ENCODE measurements around the gene FAM241B.

Gene FAM241B

DNA sequence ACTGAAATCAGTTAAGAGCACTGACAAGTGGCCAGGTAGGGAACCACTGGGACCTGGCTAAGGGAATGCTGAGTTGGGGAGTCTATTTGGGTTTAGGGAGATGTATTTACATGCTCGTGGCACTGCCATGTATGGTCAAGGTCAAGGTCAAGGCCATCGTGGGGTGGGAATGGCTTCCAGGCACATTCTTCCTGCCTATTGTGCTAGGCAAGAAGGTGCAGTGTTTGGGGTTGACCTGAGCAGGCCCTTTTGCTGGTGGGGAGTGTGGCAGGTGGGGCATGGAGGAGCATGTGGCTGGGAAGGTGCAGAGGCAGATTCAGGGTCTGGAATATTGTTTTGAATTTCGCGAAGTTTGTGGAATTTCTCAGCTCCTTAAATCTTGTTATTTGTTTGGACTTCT lies 17.8 kb downstream of the FAM241B start:
- no peak for DNase-seq (ENCODE audit: low spot score)

DNA sequence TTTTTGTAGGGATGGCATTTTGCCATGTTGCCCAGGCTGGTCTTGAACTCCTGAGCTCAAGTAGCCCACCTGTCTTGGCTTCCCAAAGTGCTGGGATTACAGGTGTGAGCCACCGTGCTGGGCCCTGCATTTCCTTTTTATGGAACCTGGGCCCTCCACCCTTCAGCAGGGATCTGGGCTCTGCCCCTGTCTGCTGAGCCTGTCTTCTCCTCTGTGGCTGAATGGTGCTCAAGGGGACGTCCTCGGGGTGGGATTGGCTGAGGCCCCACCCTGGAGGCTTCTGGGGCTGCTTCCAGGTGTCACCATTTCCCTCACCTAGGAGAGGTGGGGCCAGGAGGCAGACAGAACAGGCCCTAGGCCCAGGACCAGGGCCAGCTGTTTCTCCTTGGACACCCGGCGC lies 18.4 kb downstream of the FAM241B start:
- no peak for DNase-seq (ENCODE audit: low spot score)

DNA sequence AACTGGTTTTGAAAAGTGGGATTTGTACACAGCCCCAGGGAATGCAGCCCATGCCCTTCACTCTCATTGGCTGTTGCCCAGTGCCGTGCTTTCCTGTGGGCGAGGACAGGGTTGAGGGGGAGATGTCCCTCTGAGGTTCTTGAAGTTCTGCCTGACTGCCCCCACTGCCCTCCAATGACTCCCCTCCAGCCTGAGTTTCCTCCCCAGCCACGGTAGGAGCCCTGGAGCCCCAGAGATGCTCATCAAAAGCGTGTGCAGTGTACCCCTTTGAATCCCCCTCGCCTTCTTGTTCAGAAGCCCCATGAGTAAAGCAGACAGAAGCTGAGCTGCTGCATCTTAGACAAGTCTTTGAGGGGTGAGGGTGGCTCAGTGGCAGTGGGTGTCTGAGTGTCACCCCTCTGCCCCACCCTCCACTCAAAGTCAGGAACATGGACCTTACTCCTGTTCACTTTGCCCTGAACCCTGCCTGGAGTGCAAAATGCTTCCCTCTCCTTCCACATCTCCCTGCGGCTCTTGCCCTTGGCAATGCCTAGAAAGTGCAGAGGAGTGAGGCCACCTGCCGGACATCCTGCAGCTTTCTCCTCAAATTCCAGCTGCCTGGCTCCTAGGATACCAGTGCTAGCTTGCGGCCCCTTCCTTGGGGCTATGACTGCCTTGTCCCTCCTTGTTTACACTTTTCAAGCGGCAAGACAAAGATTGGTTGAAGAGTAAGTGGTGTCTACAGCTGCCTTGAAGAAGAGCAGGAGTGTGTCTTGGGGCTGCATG lies 19.9 kb downstream of the FAM241B start:
- DNase-seq (ENCODE audit: low spot score) = peak; percentile 37

DNA sequence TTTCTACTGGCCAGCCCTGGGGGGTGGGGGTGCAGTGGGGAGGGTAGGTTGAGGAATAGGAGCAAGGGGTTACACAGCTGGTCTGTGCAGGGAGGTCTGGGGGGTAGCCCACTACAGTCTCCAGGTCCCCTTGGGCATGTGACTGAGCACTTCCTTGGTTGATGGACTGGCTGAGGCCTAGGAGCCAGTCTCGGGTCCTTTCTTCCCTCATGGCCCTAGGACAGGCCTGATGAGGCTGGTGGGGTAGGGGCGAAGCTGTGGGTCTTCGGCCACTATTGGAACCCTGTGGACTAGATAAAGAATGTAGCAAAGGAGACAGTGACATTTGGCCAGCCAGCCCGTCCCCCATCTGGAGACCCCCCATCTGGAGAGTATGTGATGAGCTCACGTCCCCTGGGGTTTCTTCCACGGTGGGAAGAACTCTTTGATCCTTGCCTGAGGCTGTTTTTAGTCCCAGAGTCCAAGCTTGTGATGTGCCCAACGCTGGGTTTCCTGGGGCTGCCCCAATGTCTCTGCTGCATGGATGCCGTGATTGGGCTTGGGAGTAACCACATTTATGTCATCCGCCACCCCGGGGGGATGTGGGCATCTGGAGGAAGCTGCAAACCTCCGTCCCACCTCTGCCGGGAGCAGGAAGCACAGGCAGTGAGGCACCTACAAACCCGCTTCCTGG lies 20.7 kb downstream of the FAM241B start:
- DNase-seq (ENCODE audit: low spot score) = no peak

DNA sequence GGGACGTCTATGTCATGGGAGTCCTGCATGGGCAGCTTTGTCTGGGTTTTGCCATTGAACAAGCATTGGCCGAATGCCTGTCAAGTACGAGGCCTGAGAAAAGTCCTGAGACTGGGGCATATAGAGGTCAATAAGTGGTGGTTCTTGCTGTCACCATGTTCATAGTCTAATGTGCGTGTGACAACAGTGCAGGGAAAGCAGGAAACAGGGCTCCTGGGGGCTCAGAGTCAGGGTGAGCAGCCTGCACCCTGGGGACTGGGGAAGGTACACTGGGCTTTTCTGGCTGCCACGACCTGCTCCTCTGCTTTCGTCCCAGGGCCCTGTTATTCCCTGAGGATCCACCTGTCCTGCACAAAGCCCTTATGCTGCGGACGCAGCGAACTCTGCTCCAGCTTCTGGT lies 21.3 kb downstream of the FAM241B start:
- no peak for DNase-seq (ENCODE audit: low spot score)

DNA sequence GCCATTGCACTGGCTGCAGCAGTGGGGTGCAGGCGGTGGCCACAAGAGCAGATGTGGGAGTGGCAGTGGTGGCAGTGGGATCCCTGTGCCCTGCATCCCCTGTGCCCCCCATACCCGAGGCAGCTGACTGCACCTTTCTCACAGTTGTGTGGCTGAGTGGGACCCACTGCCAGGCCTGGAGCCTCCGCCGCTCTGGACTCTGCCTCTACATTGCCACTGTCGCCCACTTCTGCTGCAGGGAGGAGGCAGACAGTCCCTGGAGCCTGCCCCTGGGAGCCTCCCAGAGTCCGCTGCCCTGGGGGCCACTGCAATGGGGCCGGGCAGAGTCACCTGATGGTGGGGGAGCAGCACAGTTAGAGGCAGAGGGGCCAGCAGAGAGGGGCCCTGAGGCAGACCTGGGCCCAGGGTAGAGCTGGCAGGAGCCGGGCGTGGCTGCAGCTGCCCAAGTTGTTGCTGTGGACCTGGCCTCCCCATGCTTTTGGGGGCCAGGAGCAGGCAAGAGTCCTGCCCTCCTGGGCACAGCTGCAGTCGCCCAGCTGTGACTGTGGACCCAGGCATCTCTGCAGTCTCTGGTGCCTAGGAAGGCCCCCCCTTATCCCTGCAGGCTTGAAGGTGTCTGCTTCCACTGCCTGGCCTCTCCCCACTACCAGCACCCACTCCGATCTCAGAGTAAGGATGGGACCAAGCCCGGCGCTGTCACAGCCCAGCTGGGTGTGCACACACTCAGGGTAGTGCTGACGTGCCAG lies 22.2 kb downstream of the FAM241B start:
- no peak for DNase-seq (ENCODE audit: low spot score)

DNA sequence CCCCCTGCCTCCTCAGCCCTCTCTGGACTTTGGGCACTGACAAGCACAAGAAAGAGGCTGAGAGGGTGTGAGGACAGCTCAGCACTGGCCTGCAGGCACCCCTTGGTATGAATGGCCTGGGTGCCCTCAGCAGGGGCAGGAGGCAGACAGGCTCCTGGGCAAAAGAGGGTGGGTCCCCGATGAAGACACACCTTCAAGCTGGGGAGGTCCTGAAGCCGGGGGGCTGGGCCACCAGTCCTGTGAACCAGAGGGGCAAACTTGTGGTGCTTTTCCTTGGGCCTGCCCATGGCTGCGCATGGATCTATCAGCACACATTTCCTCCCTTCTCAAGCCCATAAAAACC lies 22.8 kb downstream of the FAM241B start:
- DNase-seq (ENCODE audit: low spot score) = no peak

DNA sequence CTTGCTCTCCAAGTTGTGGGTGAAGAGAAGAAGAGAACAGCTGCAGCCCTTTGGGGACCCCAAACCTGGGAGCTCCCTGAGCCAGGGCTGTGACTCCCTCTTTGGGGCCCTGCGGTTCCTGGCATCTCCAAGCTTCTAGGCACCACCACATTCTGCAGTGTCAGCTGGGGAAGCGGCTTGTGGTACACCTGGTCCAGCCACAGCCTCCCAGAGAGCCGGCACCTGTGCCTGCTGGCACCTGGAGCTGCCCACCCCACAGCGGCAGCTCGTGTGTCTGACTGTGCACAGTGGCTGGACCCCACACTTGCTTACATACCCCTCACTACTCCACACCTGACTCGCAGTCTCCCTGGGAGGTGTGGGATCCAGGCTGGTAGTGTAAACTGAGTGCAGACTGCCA lies 23.5 kb downstream of the FAM241B start:
- DNase-seq (ENCODE audit: low spot score) = no peak

DNA sequence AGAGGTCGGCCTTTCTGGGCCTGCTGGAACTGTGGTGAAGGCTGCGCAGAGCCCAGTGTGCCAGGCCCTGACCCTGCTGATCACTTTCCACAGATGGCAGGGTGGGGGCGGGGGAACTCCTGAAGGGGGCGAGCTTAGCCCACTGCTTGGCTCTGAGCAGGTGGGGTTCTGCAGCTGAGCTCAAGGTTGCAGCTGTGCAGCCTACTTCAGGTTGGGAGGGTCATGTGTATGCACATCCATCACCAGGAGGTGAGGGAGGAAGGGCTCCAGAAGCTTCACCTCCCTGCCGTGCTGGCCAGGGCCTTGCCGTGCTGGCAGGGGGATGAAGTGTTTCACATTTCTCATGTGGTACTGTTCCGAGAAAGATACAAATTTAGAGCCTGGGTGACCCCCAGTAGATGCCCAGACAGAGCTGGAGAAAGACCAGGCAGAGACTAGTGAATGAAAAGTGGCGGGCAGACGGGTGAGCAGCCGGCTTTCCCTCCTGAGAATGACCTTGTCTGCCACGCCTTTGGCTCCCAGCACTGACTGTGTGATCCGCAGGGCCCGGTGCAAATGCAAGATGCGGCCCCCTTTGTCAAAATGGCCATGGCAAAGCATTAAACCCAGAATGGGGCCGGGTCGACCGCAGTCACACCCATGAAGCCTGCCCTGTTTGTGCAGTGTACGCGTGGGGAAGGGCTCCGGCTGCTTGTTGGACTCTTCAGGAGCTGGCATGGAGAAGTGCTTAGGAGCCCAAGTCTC lies 25.2 kb downstream of the FAM241B start:
- no peak for DNase-seq (ENCODE audit: low spot score)

DNA sequence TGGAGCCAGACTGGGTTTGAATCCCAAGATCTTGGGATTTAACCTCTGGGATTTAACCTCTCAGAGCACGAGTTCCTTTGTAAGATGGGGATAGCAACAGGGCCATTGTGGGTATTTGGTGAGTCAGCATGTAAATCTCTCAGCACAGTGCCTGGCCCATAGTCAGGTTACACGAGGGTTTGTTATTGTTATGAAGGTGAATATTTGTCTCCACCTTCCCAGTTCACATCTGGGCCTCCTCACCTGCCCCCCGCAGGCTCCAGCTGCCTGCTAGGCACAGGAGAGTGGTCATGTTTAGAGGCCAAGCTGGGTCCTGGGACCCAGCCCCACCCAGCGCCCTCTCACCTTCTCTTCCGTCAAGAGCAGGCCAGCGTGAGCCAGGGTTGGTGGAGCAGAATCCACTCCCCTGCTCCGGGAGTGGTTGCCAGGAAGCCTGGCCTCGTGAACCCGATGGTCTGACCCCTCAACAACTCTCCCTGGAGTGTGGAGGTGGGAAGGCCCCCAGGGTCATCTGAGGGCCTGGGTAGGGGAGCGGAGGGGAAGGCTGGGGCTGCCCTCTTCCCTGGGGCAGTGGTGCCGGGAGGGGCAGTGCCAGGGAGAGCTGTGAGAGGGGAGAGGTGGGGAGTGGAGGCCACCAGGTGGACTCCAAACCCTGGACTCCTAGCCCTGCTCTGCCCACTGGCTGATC lies 26.0 kb downstream of the FAM241B start:
- DNase-seq (ENCODE audit: low spot score) = no peak

DNA sequence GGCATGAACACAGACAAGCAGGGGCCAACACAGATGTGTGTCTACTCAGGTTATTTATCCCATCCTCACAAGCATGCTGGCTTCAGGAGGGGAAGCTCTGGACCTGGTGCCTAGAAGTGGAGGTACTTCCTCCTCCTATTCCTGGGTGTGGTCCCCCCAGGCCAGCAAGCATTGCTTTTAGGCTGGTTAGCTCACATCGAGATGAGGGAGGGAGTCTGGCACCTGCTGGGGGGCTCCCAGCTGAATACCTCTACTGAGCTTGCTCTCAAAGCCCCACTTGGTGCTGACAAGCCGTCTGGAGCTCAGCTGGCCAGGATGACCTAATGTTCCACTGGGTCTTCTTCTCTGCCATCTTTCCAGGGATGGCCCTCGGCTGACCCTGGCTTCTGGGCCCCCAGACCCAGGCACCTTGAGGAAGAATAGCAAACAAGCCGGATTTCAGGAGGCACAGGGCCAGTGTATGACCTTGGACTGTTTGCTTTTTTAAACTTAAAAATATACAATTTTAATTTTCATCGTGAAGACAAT lies 26.8 kb downstream of the FAM241B start:
- no peak for DNase-seq (ENCODE audit: low spot score)

DNA sequence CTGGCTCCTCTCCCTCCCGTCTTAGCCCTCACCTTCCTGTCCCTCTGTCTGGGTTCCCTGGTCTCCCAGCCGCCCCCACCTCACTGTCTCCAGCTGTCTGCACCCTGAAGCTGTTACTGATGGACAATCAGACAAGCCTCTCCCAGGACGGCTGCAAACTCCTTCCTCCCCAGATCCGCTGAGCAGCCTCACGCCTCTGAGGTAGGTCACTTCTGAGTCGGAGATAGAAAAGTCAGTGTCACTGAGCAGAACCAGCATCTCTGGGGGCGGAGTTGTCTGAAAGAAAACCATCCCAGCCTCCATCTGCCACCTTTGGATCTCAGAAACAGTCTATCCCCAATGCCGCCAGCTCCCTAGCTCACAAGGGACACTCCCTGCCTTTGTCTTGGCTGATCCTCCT lies 27.4 kb downstream of the FAM241B start:
- DNase-seq (ENCODE audit: low spot score) = no peak

DNA sequence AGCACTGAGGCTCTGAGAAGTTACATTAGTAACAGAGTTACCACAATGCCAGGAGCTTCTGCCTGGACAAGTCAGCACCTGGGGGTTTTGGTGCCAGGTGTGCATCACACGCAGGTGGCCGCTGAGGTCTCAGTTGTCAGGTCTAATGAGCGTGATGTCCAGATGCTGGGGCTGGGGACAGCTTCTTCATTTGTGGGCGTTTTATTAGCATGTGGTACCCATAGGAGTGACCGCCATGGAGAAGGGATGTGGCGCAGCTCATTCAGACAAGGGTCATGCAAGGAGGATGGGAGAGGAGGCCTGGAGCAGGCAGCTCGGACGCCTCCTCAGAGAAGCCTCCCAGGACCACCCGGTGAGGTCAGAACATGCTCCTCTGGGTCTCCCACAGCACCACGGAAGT lies 27.8 kb downstream of the FAM241B start:
- DNase-seq (ENCODE audit: low spot score) = no peak

DNA sequence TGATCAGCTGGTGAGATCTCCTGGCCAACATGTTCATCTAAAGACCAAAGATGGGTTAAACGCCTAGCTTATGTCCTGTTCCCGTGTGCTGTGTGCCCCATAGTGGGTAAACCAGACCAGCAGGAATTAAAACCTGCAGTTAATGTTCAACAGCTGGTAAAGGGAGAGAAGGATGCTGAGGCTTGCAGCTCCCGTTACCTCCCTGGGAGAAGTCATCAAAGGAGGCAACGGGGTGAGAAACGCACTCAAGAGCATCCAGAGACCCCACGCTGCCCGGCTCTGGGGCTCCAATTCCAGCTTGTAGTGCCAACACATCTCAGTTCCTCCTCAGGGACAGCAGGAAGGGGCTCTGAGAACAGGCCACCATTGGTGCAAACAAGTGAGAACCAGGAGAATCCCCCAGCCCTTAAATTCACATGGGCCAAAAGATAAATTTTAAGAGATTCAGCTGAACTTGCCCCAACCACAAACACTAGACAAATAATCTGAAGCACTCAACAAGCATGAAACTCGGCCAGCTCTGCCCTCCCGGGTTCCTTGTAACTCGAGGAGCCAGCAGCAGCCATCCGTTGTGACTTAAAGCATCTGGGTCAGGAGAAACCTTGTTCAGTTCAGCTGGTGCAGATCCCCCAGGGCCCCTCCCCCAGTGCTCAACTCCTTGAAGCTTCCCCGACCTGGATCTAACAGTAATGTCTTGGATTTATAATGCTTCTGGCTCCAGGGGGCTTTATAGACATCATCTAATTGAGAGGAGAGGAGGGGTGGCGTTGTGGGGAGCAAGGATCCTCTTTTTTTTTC lies 29.4 kb downstream of the FAM241B start:
- no peak for DNase-seq (ENCODE audit: low spot score)

DNA sequence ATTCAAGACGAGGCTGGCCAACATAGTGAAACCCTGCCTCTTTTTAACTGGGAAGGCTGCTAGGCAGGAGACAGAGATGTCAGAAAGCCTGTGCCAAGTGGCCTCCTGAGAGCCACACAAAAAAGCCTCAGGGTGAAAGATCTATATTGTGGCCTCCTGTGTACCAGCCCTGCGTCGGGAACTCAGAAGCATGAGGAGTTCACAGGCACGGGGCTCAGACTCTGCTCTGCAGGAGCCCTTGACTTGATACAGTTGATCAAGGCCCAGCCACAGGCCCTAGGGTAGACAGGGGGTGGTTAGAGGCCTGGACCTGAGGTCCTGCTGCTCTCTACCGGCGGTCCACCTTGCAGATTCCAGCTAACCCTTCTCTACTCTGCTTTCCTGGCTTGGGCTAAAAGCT lies 30.2 kb downstream of the FAM241B start:
- DNase-seq (ENCODE audit: low spot score) = no peak

DNA sequence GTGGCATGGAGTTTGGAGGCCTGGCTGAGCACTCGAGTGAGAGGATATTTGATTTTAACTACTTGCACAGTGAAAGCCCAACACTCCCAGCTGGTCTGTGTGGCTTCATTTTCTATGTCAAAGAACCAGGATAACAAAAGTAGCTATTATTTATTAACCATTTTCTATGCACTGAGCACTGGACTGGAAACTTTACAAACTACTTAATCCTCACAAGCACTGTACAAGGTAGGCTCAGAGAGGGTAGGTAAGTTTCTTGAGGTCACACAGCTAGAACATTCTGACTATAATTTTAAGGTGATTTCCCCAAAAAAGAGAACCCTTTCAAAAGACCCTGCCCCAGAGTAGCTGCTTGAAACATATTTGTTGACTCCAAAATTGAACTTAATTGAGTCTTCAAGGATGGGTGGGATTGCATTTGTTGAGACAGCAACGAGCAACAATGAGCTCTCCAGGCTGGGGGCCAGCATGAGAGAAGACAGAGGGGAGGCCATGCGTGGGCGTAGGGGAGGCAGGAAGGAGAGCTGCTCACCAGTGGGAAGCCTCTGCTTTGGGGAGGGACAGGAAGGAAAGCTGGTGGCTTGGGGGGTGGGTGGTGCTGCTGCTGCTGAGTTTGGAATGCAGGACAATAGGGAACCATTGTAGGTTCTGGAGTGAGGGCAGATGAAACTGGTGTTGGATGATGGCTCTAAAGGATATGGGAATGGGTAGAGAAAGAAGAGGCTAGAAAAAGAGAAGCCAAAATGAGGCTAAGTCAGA lies 31.5 kb downstream of the FAM241B start:
- DNase-seq (ENCODE audit: low spot score) = no peak

DNA sequence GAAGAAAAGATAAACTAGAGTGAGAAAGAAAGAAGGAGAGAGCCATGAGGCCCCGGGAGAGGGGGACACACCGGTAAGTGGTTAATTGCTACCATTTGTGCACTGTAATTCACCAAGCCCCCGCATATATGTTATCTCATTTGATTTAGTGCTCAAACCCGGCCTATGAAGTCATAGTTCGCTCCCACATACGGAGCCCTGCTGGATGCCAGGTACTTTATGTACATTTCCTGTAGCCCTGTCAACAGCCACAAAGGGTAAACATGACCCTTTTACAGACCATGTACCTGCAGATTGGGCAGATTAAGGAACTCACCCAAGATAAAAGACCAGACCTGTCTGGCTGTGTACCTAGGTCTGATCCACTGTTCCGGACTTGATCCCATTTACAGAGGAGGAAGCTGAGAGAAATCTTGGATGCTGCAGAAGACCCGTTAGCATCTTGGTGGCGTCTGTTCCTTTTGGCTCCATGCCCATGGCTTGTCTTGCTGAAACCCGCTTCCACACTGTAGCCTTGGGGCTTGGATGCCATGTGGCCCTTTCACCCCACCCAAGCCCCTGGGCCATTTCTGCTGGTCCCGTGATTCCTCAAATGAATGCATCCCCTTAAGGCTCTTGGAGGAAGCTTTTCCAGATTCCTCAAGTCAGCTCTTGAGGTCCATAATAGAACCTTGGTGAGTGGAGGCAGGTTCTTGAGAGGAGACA lies 32.3 kb downstream of the FAM241B start:
- DNase-seq (ENCODE audit: low spot score) = no peak

DNA sequence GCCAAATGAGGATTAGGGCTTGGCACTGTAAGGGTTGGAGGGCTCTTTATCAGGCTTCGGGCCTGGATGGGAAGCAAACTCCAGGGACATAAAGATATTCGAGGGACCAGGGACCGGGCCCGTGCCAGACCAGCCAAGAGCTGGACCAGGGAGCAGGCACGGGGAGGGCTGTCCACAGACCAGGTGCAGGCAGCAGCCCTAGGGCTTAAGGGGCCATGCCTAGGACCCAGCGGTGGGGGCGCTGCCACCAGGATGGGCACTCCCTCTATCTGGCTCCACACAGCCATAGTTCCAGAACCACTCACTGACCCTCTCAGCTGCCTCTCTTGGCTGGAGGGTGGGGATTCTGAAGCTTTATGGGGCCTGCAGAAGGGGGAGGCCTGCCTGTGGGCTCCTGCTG lies 32.9 kb downstream of the FAM241B start:
- DNase-seq (ENCODE audit: low spot score) = no peak

DNA sequence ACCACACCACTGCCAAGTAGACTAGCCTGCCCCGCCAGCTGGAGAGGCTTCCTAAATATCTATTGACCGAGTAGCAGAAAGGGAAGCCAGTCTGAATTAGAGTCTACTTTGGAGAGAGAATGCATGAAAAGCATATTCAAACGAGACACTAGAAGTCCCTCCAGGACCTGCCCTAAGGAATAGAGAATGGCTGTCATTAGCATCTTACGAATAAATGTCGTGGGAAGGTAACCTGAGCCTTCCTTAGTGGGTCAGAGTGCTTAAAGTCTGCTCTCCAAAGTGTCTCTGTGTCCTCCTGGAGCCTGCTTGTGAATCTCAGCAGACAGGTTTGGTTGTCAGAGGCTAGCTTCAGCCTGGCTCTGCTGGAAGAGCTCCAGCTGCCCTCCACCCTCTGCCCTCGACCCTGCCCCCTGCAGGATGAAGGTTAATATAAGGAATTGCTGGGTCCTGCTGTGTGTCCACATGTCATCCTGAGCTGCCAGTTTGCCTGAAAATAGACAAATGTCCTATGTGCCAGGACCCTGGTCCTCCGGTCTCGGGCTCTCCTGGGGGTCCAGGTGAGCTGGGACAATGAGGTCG lies 33.4 kb downstream of the FAM241B start:
- no peak for DNase-seq (ENCODE audit: low spot score)
